Activated T-cell treated with anti-CD3 and anti-CD28 coated beads for 48 hours (primary cell): Measurements from ENCODE around the gene CYP24A1.

Source experiments
- DNase-seq: peaks from one replicate; pipeline ENCODE4 v3.0.0-alpha.2; 2020; ENCODE audit warnings: low read depth

Gene CYP24A1

GRCh38 chr20:54155736-54156317 lies 18.0 kb downstream of the CYP24A1 start:
- DNase-seq = no peak

- DNase-seq = no peak
These were observed 19.3 kb downstream of the CYP24A1 start for GRCh38 chr20:54154439-54154838.

DNA sequence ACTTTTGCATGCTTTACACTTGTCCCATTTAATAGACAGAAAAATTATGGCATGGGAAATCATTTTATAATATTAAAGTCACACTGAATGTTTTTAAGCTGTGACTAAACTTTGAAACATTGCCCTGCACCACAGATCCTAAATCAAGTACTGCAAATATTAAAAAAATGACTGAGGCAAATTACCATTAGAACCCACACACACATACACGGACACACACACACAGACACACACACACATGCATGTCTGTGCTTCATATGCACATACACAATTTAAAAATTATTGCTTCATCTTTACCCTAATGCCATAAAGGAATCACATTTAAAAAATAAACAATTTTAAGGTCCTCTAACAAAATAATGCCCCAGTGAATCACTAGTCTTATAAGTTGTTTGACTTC lies 19.9 kb downstream of the CYP24A1 start:
- no peak for DNase-seq

- no peak for DNase-seq
These were observed 20.8 kb downstream of the CYP24A1 start for GRCh38 chr20:54153041-54153327.

- DNase-seq = no peak
These were observed 21.4 kb downstream of the CYP24A1 start for GRCh38 chr20:54152227-54153040.

DNA sequence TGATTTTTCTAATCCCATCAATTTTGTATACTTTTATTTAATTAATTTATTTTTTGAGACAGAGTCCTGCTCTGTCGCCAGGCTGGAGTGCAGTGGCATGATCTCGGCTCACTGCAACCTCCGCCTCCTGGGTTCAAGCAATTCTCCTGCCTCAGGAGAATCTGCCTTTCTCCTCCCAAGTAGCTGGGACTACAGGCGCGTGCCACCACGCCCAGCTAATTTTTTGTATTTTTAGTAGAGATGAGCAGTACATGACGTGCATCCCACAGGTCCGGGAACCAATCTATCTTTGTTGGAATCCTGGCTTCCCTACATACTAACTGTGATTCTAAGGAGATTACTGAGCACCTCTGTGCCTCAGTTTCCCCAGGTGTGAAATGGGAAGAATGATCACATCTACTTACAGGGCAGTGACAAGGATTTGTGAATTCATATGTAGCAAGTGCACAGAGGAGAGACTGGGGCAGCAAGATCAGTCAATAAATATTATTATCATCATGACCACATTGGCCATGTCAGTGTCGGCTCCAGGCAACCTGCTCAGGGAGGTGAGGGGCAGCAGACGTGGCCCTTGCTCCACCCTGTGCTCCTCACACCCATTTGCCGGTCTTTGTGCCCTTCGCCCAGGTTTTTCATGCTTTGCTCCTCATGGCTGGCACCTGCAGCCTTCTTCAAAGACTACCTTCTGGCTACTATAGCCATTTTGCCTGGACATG lies 22.1 kb downstream of the CYP24A1 start:
- no peak for DNase-seq

- no peak for DNase-seq
These were observed 22.7 kb downstream of the CYP24A1 start for GRCh38 chr20:54151075-54151439.

GRCh38 chr20:54149765-54150264 lies 24.0 kb downstream of the CYP24A1 start:
- no peak for DNase-seq

DNA sequence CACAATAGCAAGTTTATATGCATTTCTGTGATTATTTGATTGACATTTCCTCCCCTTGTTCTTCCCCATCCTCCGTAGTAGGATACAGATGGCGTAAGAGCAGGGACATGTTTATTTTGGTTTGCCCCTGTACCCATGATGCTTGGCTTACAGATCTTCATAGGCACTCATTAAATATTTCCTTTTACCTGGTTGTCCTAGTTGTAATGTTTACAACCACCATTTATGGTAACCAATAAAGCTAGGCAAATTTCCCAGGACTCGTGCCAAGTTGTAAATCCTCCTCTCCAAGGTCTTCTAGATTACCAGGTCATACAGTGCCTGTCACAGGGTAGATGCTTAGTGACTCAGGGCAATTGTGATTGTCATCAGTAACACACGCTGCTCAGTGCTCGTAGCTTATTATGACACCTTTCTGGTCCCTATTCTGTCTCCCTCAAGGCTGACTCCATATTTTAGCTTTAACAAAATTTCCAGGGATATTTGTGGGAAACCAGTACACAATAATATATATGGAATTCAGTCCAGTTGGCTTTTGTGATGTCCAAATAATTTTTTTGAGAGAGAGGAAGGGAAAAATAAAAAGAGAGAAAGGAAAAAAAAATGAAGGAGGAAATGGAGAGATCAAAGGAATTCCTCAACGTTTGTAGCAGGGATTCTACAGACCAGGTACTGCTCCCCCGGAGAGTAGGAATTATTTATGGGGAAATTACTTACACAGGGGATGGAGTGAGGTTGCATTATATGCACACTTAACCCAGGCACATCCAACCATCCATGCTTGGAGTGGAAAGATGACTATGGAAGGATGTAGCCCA lies 24.6 kb downstream of the CYP24A1 start:
- DNase-seq = no peak

DNA sequence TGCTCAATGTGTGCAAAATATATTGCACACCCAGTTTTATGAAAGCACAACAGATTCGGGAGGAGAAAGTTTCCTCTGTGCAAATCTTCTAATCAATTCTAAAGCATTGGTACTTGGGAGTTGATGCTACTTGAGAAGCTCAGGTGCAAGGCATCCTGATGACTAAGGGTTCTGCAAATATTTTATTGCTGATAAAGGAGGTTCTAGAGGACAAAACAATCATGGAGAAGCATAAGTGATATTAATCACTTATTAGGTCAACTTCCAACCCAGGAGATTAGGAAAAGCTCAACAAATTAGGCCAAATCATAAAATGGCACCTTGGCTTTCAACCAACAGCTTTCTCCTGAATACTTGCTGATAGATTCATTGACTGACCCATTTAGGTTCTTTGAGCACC lies 27.1 kb downstream of the CYP24A1 start:
- DNase-seq = no peak

DNA sequence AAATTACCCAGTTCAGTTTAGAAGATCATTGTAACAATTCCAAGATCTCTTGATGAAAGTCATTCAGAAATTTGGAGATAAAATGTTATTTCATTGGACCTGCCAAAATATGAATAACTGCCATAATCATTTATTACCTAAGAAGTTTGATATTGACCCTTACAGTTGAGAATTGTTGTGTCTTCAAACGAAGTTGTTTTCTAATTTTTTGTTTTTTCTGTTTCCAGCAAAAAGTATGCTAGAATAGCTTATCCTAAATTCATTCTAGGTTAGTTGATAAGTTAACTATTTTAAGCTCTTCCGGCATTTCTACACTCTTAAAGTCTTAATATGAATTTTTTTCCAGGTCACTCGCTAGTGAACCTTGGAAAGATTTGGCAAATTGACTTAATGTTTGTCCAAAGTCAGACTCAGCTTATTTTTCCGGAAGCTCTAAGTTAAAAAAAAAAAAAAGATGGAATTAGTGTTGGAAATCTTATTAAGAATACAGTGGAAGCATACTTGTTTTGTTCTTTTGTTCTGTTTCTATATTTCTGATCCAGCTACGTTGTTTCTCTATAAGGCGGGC lies 28.9 kb downstream of the CYP24A1 start:
- DNase-seq = no peak

GRCh38 chr20:54140927-54141566 lies 32.7 kb downstream of the CYP24A1 start:
- no peak for DNase-seq

DNA sequence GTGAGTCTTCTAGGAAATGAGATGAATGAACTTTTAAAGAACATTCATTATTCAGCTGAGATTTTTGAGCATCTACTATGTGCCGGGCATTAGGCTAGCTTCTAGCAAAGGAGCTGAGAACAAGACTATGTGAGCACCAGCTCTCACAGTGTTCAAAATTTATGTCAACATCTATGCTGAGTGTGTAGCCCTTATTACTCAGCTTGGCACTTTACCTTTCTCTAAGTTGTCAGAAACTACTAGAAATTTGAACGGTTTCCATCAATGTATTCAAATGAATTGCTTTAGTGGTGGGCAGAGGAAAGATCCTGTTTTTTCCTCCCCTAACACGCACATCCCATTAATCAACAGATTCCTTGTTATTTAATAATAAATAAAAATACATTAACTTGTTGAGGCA lies 33.3 kb downstream of the CYP24A1 start:
- no peak for DNase-seq

DNA sequence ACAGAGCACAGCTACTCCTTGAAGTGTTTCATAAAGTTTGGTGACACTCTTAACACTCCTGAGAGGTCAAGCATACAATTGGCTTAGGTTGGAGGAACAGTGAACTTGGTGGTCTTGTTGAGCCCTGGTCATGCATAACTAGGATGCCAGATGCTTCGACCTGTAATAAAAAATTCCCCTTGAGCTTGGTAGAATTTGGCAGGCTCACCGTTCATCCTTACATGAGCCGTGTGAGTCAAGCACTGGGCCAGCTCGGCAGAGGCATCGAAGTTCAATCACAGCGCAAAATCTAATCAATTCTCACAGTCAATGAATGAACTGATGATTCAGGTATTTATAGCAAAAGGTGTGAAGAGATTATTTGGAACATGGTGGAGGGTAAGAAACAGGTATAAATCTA lies 33.7 kb downstream of the CYP24A1 start:
- DNase-seq = no peak

DNA sequence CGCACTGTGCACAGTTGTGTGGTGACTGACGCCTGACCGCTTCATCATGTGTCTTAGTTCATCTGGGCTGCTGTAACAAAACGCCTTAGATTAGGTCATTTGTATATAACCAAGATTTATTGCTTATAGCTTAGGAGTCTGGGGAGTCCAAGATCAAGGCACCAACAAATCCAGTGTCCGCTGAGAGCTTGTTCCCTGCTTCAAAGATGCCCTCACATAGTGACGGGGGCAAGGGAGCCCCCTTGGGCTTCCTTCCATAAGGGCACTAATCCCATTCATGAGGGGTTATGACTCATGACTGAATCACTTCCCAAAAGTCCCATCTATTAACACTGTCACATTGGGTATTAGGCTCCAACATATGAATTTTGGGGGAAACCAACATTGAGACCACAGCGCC lies 34.6 kb downstream of the CYP24A1 start:
- no peak for DNase-seq

DNA sequence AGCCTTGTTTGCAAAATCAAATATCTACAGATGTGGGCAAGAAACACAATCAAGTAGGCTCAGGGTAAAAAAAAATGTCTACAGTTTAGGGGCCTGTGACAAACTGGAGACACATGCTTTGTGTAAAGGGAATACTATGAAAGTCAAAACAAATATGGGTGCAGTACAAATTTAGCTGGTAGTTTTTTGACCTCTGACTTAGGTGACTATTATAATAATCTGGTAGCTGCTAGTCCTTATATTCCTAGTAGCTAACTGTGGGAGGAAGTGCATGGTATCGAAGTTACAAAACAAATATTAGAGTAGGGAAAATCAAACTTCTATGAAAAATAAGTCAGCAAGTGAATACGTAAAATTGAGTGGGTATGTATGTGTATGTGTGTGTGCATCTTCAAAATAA lies 35.4 kb downstream of the CYP24A1 start:
- no peak for DNase-seq

DNA sequence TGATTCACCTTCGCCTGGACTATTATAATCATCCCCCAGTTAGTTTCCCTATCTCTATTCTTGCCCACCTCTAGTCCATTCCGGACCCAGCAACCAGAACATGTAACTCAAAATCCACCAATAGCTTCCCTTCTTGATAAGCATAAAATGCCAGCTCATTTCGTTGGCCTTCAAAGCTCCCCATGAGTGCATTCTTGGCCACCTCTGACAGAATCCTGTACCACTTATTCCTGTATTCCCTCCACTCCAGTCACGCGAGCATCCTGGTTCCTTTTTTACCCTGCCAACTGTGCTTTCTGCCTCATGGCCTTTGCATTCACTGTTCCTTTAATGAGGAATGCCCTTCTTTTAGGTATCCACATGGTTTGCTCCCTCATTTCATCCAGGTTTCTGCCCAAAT lies 36.7 kb downstream of the CYP24A1 start:
- no peak for DNase-seq

GRCh38 chr20:54134445-54135220 lies 39.2 kb downstream of the CYP24A1 start:
- no peak for DNase-seq

DNA sequence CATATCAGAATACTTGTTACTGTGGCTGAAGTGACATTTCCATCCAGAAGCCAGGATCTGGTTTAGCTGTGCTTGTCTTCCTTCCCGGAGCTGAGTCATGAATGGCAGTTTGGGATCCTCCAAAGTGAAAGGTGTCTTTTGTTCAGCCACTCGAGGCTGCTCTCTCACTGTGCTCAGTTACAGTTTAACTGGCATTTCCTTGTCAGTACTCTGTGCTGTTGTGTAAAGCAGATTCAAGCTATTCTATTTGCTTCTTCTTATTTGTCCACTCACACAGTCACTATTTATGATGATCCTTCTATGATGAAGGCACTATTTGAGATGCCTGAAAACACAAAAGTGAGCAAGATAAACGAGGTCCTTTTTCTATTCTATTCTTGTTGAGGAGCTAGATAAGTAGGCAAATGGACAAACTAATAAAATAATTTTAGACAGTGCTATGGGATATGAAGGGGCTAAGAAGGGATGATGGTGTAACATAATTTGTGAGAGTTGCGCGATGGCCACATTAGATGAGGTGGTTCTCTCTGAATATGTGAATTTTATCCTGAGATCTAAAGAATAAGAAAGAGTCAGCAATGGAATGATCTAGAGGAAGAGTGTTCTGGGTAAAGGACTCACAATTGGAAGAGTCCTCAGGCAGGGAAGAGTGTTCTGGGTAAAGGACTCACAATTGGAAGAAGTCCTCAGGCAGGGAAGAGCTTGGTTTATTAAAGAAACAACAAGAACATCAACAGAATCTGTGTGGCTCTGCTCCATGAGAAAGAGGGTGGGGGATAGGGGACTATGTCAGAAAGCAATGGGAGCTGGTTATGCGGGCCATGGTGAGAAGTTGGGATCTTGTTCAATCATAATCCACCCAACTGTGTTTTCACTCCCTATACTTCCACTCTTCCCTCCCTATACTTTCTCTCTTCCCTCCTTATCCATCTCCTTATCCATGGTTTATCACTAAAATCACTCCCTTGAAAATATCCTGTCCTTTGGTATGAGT lies 40.1 kb downstream of the CYP24A1 start:
- no peak for DNase-seq
